ENCODE data around the gene RMRP.

DNA sequence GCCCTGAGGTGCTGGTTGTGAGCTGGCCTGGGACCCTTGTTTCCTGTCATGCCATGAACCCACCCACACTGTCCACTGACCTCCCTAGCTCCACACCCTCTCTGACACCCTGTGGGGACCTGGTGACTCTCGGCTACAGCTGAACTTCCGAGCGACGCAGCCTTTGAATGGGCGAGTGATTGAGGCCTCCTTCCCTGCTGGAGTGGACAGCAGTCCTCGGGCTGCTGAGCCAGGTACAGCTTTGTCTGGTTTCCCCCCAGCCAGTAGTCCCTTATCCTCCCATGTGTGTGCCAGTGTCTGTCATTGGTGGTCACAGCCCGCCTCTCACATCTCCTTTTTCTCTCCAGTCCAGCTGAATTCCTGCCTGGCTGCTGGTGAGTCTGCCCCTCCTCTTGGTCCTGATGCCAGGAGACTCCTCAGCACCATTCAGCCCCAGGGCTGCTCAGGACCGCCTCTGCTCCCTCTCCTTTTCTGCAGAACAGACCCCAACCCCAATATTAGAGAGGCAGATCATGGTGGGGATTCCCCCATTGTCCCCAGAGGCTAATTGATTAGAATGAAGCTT lies 22.0 kb upstream of the RMRP start:
- TF ChIP-seq POLR2AphosphoS5 (IDR thresholded peaks at IDR 0.05; ENCODE audit: borderline replicate concordance, low read depth, low read length) (no peak), EZH2 (IDR thresholded peaks at IDR 0.05) (no peak), FOXP2 (optimal IDR thresholded peaks at IDR 0.05; ENCODE audit: control extremely low read depth, extremely low read length, insufficient read depth) (no peak)

Data from SK-N-MC (cell line).